Measurements from ENCODE around the gene ESRRB. TPM values are rescaled to one million over a fixed set of nuclear protein-coding genes. Genes with fewer than 3 reads are reported as not detected.

The ESRRB gene
- total RNA-seq, 1 experiment from 2014 or later = 1.6 TPM

DNA sequence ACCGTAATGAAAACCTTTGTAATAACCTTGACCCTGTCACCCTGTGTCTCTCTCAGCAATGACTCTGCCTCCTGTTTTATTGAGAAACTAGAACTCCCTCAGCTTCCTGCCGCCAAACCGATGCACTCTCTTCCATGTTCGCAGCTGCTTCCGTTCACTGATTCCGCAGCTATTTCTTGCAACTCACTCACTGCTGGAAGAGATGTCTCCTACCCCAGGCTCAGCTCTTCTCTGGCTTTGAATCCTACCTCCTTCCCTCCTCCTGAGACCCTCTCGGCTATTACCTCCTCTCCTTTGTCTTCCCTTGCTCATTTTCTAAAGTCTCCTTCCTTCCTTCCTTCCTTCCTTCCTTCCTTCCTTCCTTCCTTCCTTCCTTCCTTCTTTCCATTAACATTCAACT is 71.0 kb downstream of the ESRRB start:
- POLR2A ChIA-PET = no interaction called here
- no peak overlapping the region for H3K4me3 Mint-ChIP-seq
- no peak for TF ChIP-seq JAZF1 (CRISPR knock-in tag; IDR thresholded peaks at IDR 0.05)
- TF ChIP-seq FOXJ3 (CRISPR knock-in tag; IDR thresholded peaks at IDR 0.05; ENCODE audit: borderline replicate concordance) = no peak
- TF ChIP-seq HMGA2 (CRISPR knock-in tag; IDR thresholded peaks at IDR 0.05) = no peak
- TF ChIP-seq, protein P1, sequence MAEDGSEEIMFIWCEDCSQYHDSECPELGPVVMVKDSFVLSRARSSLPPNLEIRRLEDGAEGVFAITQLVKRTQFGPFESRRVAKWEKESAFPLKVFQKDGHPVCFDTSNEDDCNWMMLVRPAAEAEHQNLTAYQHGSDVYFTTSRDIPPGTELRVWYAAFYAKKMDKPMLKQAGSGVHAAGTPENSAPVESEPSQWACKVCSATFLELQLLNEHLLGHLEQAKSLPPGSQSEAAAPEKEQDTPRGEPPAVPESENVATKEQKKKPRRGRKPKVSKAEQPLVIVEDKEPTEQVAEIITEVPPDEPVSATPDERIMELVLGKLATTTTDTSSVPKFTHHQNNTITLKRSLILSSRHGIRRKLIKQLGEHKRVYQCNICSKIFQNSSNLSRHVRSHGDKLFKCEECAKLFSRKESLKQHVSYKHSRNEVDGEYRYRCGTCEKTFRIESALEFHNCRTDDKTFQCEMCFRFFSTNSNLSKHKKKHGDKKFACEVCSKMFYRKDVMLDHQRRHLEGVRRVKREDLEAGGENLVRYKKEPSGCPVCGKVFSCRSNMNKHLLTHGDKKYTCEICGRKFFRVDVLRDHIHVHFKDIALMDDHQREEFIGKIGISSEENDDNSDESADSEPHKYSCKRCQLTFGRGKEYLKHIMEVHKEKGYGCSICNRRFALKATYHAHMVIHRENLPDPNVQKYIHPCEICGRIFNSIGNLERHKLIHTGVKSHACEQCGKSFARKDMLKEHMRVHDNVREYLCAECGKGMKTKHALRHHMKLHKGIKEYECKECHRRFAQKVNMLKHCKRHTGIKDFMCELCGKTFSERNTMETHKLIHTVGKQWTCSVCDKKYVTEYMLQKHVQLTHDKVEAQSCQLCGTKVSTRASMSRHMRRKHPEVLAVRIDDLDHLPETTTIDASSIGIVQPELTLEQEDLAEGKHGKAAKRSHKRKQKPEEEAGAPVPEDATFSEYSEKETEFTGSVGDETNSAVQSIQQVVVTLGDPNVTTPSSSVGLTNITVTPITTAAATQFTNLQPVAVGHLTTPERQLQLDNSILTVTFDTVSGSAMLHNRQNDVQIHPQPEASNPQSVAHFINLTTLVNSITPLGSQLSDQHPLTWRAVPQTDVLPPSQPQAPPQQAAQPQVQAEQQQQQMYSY (CRISPR knock-in tag; IDR thresholded peaks at IDR 0.05) = no peak
- no peak for TF ChIP-seq NFE2L1 (CRISPR knock-in tag; IDR thresholded peaks at IDR 0.05)
- TF ChIP-seq, protein P2, sequence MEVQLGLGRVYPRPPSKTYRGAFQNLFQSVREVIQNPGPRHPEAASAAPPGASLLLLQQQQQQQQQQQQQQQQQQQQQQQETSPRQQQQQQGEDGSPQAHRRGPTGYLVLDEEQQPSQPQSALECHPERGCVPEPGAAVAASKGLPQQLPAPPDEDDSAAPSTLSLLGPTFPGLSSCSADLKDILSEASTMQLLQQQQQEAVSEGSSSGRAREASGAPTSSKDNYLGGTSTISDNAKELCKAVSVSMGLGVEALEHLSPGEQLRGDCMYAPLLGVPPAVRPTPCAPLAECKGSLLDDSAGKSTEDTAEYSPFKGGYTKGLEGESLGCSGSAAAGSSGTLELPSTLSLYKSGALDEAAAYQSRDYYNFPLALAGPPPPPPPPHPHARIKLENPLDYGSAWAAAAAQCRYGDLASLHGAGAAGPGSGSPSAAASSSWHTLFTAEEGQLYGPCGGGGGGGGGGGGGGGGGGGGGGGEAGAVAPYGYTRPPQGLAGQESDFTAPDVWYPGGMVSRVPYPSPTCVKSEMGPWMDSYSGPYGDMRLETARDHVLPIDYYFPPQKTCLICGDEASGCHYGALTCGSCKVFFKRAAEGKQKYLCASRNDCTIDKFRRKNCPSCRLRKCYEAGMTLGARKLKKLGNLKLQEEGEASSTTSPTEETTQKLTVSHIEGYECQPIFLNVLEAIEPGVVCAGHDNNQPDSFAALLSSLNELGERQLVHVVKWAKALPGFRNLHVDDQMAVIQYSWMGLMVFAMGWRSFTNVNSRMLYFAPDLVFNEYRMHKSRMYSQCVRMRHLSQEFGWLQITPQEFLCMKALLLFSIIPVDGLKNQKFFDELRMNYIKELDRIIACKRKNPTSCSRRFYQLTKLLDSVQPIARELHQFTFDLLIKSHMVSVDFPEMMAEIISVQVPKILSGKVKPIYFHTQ (CRISPR knock-in tag; IDR thresholded peaks at IDR 0.05) = no peak
- TF ChIP-seq ERG (CRISPR knock-in tag; IDR thresholded peaks at IDR 0.05) = no peak
- no peak for TF ChIP-seq NR1H2 (CRISPR knock-in tag; IDR thresholded peaks at IDR 0.05)
- TF ChIP-seq E2F4 (CRISPR knock-in tag; IDR thresholded peaks at IDR 0.05; ENCODE audit: borderline replicate concordance, low read depth) = no peak
- no peak for TF ChIP-seq MYBL2 (CRISPR knock-in tag; IDR thresholded peaks at IDR 0.05)
- TF ChIP-seq ZNF263 (CRISPR knock-in tag; IDR thresholded peaks at IDR 0.05; ENCODE audit: low read depth) = no peak
- TF ChIP-seq, protein P3, sequence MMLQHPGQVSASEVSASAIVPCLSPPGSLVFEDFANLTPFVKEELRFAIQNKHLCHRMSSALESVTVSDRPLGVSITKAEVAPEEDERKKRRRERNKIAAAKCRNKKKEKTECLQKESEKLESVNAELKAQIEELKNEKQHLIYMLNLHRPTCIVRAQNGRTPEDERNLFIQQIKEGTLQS (CRISPR knock-in tag; conservative IDR thresholded peaks at IDR 0.05) = no peak
- no peak for TF ChIP-seq FOXP1 (CRISPR knock-in tag; IDR thresholded peaks at IDR 0.05; ENCODE audit: borderline replicate concordance)
- no peak for TF ChIP-seq NR3C1 (CRISPR knock-in tag; conservative IDR thresholded peaks at IDR 0.05; ENCODE audit: low read depth)
- TF ChIP-seq SOX15 (CRISPR knock-in tag; IDR thresholded peaks at IDR 0.05) = no peak
- no peak for TF ChIP-seq TEAD1 (CRISPR knock-in tag; IDR thresholded peaks at IDR 0.05)
- no peak for TF ChIP-seq ZNF532 (CRISPR knock-in tag; IDR thresholded peaks at IDR 0.05; ENCODE audit: borderline replicate concordance)
- TF ChIP-seq, protein P4, sequence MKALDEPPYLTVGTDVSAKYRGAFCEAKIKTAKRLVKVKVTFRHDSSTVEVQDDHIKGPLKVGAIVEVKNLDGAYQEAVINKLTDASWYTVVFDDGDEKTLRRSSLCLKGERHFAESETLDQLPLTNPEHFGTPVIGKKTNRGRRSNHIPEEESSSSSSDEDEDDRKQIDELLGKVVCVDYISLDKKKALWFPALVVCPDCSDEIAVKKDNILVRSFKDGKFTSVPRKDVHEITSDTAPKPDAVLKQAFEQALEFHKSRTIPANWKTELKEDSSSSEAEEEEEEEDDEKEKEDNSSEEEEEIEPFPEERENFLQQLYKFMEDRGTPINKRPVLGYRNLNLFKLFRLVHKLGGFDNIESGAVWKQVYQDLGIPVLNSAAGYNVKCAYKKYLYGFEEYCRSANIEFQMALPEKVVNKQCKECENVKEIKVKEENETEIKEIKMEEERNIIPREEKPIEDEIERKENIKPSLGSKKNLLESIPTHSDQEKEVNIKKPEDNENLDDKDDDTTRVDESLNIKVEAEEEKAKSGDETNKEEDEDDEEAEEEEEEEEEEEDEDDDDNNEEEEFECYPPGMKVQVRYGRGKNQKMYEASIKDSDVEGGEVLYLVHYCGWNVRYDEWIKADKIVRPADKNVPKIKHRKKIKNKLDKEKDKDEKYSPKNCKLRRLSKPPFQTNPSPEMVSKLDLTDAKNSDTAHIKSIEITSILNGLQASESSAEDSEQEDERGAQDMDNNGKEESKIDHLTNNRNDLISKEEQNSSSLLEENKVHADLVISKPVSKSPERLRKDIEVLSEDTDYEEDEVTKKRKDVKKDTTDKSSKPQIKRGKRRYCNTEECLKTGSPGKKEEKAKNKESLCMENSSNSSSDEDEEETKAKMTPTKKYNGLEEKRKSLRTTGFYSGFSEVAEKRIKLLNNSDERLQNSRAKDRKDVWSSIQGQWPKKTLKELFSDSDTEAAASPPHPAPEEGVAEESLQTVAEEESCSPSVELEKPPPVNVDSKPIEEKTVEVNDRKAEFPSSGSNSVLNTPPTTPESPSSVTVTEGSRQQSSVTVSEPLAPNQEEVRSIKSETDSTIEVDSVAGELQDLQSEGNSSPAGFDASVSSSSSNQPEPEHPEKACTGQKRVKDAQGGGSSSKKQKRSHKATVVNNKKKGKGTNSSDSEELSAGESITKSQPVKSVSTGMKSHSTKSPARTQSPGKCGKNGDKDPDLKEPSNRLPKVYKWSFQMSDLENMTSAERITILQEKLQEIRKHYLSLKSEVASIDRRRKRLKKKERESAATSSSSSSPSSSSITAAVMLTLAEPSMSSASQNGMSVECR (CRISPR knock-in tag; IDR thresholded peaks at IDR 0.05; ENCODE audit: borderline replicate concordance) = no peak

More for the DNA sequence above, 71.0 kb downstream of the ESRRB start:
- CTCF ChIA-PET = interaction anchor here (0.7 to 1.2 kb wide), 2 partner anchors 26 to 60 kb away, joined by 3 read pairs; no protein-coding TSS in a partner anchor
- Mint-ChIP-seq H3K36me3 (no peaks in the 10 kb centered on the region), H3K27me3 (ENCODE audit: low read depth) (no peaks in the 10 kb centered on the region; the same call in 1 of the 2 replicates), H3K4me1 (no peaks in the 10 kb centered on the region), H3K9me3 (no peaks in the 10 kb centered on the region; the same call in 1 of the 2 replicates), H3K27ac (no peak overlapping the region)
- ATAC-seq (no peak), DNase-seq (ENCODE audit: low spot score) (no peak)

All from WTC11 (cell line).